ENCODE results near the gene CDKN1C.
"Not testable (repeated sequence)": the region's sequence is repeated elsewhere in the genome, so short reads cannot be mapped to it uniquely, and the experiment has no call there.

CDKN1C gene

DNA sequence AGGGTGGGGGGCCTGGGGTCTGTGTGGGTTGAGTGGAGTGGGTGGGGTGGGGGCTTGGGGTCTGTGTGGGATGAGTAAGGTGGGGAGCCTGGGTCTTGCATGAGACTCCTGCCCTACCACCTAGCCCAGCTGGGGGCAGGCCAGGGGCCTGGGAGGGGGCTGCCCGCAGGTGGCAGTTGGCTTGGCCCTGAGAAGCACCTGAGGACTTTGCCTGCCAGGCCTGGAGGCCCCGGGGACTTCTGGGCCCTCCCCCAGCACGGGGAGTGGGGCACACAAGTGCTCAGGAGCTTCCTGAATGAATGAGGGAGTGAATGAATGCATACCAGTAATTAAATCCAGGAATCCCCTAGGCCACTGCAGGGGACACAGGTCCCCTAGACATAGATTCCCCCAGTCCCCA lies 37.1 kb upstream of the CDKN1C start:
- DNase-seq, result no peak

DNA sequence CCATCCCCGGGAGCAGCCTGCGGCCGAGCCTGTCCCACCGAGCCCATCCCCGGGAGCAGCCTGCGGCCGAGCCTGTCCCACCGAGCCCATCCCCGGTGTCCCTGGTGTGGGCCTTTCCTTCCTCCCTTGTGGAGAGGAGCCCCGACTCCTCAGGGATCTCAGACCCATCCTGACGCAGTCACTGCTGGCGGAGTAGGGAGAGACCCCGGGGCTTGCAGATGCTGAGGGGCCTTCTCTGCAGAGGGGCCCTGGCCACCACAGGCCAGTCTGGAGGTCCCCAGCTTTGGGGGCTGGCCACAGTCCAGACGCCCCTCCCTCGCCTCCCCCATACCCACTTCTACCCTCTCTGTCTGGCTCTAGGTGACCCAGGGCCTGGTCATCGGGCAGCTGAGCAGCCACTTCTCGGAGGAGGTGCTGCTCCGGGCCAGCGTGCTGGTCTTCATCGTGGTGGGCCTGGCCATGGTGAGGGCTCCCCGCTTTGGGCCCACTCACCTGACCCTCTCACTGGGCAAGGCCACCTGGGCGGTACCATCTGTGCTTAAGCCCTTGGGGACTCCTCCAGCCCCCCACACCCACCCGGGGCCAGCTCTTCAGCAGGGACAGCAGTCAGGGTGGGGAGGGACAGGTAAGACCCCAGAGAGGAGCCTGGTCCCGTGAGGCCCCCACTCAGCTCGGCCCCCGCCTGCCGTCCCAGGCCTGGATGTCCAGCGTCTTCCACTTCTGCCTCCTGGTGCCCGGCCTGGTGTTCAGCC lies 36.3 kb upstream of the CDKN1C start:
- DNase-seq, result no peak

DNA sequence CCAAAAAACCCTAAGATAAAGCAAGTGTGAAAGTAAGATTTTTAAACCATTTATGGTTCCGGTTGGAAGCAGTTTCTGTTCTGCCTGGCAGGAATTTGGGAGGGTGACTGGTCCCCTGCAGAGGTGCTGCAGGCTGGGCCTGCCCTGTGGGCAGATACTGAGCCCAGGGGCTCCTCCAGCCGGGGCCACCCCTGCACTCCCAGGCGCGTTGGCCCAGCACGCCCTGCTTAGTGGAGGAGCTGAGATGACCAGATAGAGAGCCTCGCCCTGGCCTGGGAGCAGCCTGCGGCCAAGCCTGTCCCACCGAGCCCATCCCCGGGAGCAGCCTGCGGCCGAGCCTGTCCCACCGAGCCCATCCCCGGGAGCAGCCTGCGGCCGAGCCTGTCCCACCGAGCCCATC lies 35.7 kb upstream of the CDKN1C start:
- no peak for DNase-seq

DNA sequence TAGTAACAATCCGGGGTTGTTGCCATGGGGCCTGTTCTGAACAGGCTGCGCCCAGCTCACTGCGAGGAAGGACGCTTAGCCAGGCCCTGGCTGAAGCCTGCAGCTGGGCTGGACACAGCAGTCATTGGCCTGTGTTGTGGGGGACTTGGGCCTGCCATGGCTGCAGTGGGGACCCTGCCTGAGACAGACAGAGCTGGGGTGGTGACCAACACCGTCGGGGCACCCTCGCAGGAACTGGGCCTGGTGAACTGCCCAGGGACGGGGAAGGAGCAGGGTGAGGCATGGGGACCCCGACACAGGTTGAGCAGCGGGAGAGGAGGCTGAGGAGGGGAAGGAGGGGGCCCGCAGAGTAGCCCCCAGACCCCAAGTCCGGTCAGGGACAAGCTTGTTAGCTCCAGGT lies 34.8 kb upstream of the CDKN1C start:
- DNase-seq, result no peak

GRCh38 chr11:2919837-2920236 lies 34.3 kb upstream of the CDKN1C start:
- no peak for DNase-seq

- DNase-seq, result no peak
These were observed 33.6 kb upstream of the CDKN1C start for GRCh38 chr11:2919188-2919587.

DNA sequence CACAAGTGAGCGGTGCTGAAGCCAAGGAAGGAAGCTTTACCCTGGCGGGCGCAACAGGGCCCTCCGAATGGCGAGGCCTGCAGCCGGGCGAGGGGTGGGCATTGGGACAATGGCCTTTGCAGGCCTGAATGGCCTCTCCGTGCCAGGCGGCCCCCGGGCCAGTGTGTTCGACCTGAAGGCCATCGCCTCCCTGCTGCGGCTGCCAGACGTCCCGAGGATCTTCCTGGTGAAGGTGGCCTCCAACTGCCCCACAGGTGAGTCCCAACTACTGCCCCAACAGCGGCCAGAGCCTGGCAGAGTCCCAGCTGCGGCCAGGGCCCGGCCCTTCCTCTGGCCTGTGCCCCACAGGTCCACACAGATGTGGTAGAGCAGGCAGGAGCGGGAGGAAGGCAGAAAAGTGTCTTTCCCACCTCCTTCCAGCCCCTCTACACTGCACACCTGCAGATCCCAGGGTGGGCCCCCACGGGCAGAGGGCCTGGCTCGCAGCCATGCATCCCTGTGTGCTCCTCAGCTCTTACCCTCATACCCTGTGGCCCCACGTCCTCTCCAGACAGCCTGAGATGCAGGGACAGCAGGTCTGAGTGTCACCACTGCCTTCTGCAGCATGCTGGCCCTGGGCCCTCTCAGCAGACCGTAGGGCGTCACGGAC lies 32.4 kb upstream of the CDKN1C start:
- no peak for DNase-seq

GRCh38 chr11:2916892-2917645 lies 31.5 kb upstream of the CDKN1C start:
- no peak for DNase-seq

DNA sequence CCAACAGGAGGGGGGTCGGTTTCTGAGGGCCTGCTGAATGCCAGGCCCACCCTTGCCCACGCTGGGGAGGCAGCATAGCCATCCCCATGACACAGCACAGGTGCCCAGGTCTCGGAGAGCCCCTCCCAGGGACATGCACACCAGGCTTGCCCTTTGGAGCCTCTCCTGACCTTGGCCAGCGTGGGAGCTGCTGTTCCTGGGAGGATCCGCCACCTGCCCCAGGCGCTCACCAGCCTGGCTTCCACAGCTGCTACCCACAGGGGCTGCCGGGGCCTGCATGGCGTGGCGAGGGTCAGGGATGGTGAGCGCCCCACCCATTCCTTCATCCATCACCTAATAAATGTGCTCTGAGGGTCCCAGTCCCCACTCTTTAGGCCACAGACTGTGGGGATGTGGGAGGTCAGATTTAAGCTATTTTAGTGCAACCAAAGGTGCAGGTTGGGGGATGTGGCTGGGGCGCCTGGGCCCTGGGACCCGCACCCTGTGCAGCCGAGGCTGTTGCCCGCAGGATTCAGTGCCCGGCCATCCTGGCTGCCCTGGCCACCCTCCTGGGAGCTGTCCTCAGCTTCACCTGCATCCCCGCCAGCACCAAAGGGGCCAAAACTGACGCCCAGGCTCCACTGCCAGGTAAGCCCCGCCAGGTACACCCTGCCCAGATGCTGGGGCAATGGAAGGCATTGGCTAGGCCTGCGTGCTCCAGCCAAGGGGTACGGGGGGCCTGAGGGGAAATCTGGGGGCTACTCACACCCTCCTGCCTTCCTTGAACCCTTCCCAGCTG lies 30.7 kb upstream of the CDKN1C start:
- DNase-seq, result no peak

DNA sequence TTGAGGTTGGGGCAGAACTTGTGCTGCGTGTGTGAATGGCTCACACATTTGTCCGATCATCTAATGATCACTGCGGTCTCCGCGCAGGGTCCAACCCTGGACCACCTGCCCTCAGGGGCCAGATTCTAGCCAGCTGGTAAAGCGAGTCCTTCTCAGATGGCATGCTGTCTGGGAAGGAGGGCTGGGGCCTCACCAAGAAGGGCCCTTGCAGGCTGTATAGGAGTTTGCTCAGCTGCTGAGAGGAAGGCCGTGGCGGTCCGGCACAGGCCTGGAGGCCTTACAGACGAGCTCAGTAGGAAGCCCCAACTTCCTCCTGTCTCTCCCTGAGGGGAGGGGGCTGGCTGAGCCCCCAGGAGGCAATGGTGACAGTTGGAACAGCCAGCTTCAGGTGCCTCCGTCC lies 29.9 kb upstream of the CDKN1C start:
- DNase-seq, result no peak

DNA sequence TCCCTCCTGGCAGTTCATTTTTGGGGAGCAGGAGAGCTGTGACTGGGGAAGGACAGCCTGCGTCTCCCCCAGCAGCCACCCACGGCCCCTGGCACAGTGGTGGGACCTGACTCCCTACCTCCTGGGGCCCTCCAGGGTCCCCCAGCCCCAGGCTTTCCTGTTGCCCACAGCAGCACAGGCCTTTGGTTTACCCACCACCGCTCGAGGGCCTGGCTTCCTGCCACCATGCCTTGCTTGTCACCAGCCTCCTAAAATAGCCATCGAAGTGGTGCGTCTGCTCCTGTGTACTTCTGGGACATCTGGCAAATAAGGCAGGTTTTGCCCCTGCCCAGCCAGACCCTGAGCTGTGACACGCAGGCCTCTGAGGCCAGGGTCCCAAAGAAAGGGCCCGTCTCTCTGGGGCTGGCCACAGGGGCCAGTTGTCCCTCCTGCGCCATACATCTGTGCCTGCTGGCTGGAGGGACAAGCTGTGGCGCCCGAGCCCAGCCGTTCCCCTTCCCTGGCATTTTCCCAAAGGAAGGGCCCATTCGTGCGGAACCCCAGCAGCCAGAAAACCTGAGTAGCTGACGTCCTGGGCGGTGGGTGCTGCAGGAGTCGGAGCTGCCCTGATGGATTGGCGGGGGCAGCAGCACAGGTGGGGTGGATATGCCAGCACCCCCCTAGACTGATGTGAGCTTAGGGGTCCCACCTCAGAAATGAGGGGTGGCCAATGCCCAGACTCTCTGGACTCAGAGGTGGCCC lies 29.1 kb upstream of the CDKN1C start:
- no peak for DNase-seq

DNA sequence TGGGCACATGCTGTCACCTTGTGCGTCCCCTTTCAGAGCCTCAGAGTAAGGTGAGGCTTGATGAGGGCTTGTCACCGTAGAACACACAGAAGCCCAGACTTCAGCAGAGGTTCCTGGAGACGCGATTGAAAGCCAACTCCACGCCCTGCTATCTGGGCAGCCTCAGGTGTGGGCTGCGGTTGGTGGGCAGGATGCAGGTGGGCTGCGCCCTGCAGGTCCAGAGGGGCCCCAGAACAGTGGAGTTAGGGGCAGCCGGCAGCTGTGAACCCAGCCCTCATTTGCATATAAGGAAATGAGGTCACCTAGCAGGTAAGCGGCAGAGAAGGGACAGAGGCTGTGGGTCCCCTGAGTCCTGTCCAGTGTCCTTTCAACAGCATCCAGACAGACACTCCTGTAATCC lies 28.2 kb upstream of the CDKN1C start:
- no peak for DNase-seq

GRCh38 chr11:2913019-2913431 lies 27.4 kb upstream of the CDKN1C start:
- DNase-seq, result no peak

GRCh38 chr11:2912498-2912897 lies 26.9 kb upstream of the CDKN1C start:
- no peak for DNase-seq

GRCh38 chr11:2911785-2912391 lies 26.3 kb upstream of the CDKN1C start:
- DNase-seq, result no peak

DNA sequence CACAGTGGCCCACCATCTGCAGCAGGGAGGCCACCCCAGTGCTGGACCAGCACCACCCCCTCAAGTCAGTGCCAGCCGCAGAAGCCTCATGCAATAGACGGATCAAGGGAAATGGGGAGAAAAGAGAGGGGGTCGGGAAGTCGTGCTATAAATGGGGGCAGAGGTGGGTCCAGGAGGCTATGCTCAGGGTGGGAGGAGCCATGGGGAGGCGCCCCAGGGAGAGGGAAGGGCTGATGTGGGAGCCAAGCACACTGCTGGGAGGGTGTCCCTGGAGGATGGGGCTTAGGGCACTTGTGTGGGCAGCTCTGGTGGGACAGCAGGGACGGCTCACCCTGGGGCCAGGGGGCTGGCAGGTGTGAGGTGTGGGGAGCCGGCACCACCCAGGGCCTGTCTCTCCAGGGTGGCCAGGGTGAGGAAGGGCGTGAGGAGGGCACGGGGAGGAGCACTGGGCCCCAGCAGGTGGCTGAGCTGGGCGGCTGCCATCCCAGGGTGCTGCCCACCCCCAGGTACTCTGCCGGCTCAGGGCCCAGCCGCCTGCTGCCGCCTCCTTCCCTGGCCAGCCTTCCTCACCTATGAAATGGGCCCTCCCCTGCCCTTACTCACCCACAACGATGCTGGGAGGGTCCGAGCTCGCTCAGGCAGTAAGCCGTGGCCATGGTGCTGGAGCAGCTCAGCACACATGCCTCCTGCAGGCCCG lies 25.7 kb upstream of the CDKN1C start:
- no peak for DNase-seq

- no peak for DNase-seq
These were observed 24.9 kb upstream of the CDKN1C start for GRCh38 chr11:2910401-2910955.

DNA sequence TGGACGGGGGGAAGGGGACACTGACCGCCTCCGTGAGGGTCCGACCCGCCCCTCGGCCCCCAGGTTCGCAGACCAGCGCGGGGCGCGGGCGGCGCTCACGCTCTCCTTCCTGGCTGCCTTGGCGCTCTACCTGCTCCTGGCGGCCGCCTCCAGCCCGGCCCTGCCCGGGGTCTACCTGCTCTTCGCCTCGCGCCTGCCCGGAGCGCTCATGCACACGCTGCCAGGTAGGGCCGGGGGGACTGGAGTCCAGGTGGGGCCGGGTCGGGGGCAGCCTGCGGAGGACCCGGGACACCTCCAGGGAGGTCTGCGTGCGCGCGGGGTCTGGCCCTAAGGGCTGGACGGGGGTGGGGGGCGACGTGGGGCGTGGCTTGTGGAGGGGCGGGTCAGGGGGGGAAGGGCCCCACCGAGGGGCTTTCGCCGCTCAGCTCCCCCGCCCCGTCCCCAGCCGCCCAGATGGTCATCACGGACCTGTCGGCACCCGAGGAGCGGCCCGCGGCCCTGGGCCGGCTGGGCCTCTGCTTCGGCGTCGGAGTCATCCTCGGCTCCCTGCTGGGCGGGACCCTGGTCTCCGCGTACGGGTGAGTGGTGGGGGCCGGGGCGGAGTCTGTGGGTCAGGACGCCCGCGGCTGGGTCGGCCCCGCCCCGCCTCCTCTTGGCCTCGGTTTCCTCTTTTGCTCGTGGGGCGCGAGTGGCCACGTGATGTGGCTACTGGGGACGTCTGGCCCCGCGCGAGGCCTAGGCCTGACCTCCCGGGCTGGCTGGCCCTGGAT lies 23.7 kb upstream of the CDKN1C start:
- DNase-seq, result no peak

GRCh38 chr11:2908130-2908529 lies 22.6 kb upstream of the CDKN1C start:
- DNase-seq, result no peak

DNA sequence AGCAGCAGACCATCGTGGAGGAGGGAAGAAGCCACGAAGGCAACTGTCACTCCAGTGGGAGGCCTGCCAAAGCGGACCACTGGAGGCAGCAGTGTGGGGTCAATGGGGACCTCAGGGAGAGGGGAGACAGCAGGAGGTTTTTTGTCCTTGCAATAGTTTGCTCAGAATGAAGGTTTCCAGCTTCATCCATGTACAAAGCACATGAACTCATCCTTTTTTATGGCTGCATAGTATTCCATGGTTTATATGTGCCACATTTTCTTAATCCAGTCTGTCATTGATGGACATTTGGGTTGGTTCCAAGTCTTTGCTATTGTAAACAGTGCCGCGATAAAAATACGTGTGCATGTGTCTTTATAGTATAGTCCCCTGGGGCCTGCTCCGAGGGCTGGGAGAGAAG lies 19.7 kb upstream of the CDKN1C start:
- DNase-seq, result not testable (repeated sequence)
